HG03060 (cell line): ENCODE measurements around the gene CHCHD5.
"Not testable (repeated sequence)": the region's sequence is repeated elsewhere in the genome, so short reads cannot be mapped to it uniquely, and the experiment has no call there.

Experiments
- ATAC-seq: cut with Tn5 transposase; IDR thresholded peaks from one replicate; pipeline ENCODE4 v1.9.1; 2021; ENCODE audit warnings: low read depth, moderate number of reproducible peaks; ENCODE audit not compliant: unreplicated experiment

Gene CHCHD5

GRCh38 chr2:112585873-112586464 lies 1.6 kb downstream of the CHCHD5 start:
- ATAC-seq, result no peak

GRCh38 chr2:112588611-112589045 lies 4.2 kb downstream of the CHCHD5 start:
- no peak for ATAC-seq

- ATAC-seq, result no peak
Measured at GRCh38 chr2:112591413-112591812, 7.0 kb downstream of the CHCHD5 start.

- no peak for ATAC-seq
Measured at GRCh38 chr2:112593736-112594135, 9.3 kb downstream of the CHCHD5 start.

- no peak for ATAC-seq
Measured at GRCh38 chr2:112597537-112598322, 13.3 kb downstream of the CHCHD5 start.

- ATAC-seq, result no peak
Measured at GRCh38 chr2:112600634-112601033, 16.2 kb downstream of the CHCHD5 start.

- no peak for ATAC-seq
Measured at GRCh38 chr2:112601754-112602153, 17.3 kb downstream of the CHCHD5 start.

- ATAC-seq, result no peak
Measured at GRCh38 chr2:112602917-112603316, 18.5 kb downstream of the CHCHD5 start.

GRCh38 chr2:112603731-112604130 lies 19.3 kb downstream of the CHCHD5 start:
- ATAC-seq, result no peak

GRCh38 chr2:112604952-112605351 lies 20.5 kb downstream of the CHCHD5 start:
- no peak for ATAC-seq

- ATAC-seq, result no peak
Measured at GRCh38 chr2:112605926-112606325, 21.5 kb downstream of the CHCHD5 start.

- ATAC-seq, result no peak
Measured at GRCh38 chr2:112606547-112606946, 22.1 kb downstream of the CHCHD5 start.

GRCh38 chr2:112607680-112608438 lies 23.4 kb downstream of the CHCHD5 start:
- no peak for ATAC-seq

- ATAC-seq, result not testable (repeated sequence)
Measured at GRCh38 chr2:112609320-112609719, 24.9 kb downstream of the CHCHD5 start.

GRCh38 chr2:112612283-112612682 lies 27.9 kb downstream of the CHCHD5 start:
- not testable (repeated sequence) for ATAC-seq

- ATAC-seq, result no peak
Measured at GRCh38 chr2:112614201-112614840, 29.9 kb downstream of the CHCHD5 start.

GRCh38 chr2:112615051-112615450 lies 30.6 kb downstream of the CHCHD5 start:
- no peak for ATAC-seq

- not testable (repeated sequence) for ATAC-seq
Measured at GRCh38 chr2:112615798-112616197, 31.4 kb downstream of the CHCHD5 start.

- ATAC-seq, result no peak
Measured at GRCh38 chr2:112618383-112618782, 34.0 kb downstream of the CHCHD5 start.

GRCh38 chr2:112621790-112622527 lies 37.5 kb downstream of the CHCHD5 start:
- no peak for ATAC-seq
